GM12801 (cell line): Measurements from ENCODE around the gene MRPL34.

Experiments used
- CTCF ChIP-seq: IDR thresholded peaks from one replicate; pipeline ENCODE4 v1.5.1; 2011; ENCODE audit warnings: control low read depth; ENCODE audit not compliant: insufficient read length; ENCODE audit errors: extremely low read depth

The MRPL34 gene

GRCh38 chr19:17319473-17320238 lies 14.0 kb downstream of the MRPL34 start:
- no peak for TF ChIP-seq CTCF

GRCh38 chr19:17320435-17320834 lies 14.8 kb downstream of the MRPL34 start:
- TF ChIP-seq CTCF: no peak

- TF ChIP-seq CTCF: no peak
Observed at GRCh38 chr19:17321655-17322489, 16.2 kb downstream of the MRPL34 start.

- TF ChIP-seq CTCF: no peak
Observed at GRCh38 chr19:17322854-17323253, 17.2 kb downstream of the MRPL34 start.

- no peak for TF ChIP-seq CTCF
Observed at GRCh38 chr19:17323300-17323963, 17.8 kb downstream of the MRPL34 start.

GRCh38 chr19:17323964-17324332 lies 18.3 kb downstream of the MRPL34 start:
- TF ChIP-seq CTCF: no peak
